GOT3 (cell line): Measurements from ENCODE around the gene SEMA4G.
A peak's percentile ranks its signal among the peaks of the same experiment; 100 is the strongest.
"Not testable (repeated sequence)": the region's sequence is repeated elsewhere in the genome, so short reads cannot be mapped to it uniquely, and the experiment has no call there.

Experiments used
- DNase-seq: peaks from one replicate; lab custom pipeline; 2025; ENCODE audit warnings: mixed read lengths; lab: John Stamatoyannopoulos, UW

SEMA4G gene

DNA sequence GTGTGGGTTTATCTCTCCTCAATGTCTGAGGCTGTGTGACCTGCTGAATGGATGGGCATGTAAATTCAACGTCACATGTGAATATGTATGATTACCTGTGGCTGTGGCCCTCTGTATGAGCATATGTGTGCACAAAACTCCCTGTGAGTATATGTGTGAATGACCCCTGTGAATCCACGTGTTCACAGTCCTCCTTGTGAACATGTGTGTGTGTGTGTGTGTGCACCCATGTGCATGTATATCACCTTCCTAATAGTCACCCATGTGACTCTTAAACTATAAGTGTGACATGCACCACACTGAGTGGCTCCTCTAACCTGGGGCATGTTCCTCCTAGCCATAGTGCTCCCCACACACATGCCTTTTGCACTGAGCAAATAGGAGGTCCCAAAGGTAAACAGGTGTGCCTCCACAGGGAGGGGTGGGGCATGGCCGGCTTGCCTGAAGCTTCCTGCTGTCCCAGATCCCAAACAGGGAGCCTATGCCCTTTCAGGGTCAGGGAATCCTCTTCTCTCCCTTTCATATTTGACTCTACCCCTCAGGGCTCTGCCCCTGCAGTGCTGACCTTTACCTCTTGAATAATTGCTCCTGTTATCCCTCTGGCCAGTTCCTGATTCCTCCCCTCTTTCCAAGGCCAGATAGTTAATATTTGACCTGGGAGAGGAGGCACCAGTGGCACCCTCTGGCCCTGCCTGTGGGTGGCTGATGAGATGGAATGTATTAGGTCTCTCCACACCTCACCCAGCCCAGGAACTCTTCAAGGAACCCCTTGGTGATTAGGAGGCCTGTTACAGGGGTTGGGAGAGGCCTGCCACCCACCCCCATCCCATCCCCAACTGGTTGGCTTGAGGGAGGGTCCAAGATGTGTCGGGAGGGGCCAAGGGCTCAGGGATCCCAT, 1.9 kb downstream of the SEMA4G start:
- no peak for DNase-seq

- no peak for DNase-seq
Observed at GRCh38 chr10:100972115-100972903, 3.0 kb downstream of the SEMA4G start.

GRCh38 chr10:100972904-100973535, 3.7 kb downstream of the SEMA4G start:
- no peak for DNase-seq

- DNase-seq = not testable (repeated sequence)
Observed at GRCh38 chr10:100975397-100975796, 6.1 kb downstream of the SEMA4G start.

DNA sequence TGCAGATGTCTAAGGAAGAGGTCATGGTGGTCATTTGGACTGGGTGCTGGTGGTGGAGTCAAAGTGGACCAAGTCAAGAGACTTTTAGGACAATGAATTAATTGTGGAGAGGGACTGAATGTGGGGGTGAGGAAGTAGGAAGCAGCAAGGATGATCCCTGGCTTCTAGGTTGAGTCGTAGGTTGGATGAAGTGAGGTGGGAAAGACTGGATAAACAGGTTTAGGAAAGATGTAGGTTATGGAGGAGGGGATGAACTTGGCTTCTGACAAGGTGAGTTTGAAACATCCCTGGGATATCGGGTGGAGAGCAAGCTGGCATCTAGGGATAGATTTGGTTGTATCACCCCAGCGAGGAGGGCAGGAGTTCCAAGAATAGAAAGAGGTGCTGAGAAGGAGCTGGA, 7.6 kb downstream of the SEMA4G start:
- DNase-seq = no peak

GRCh38 chr10:100977436-100977835, 8.1 kb downstream of the SEMA4G start:
- DNase-seq = no peak

GRCh38 chr10:100978121-100978900, 9.0 kb downstream of the SEMA4G start:
- DNase-seq = no peak

- no peak for DNase-seq
Observed at GRCh38 chr10:100978901-100979195, 9.5 kb downstream of the SEMA4G start.

GRCh38 chr10:100979791-100980272, 10.5 kb downstream of the SEMA4G start:
- DNase-seq = no peak

DNA sequence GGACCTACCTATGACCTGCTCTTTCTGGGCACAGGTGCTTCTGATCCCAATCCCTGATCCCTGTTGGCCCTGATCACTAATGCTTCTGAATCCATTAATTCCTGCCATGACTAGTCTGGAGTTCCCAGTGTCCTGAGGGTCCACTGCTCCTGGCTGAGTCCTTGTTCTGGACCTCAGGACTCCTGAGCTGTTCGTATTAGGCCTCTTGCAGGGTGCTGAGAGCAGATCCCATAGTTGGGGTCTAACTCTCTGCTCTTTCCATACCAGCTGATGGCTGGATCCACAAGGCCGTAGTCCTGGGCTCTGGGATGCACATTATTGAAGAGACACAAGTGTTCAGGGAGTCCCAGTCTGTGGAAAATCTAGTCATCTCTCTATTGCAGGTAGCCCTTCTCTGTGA, 11.0 kb downstream of the SEMA4G start:
- DNase-seq = no peak

- DNase-seq = no peak
Observed at GRCh38 chr10:100980711-100981110, 11.4 kb downstream of the SEMA4G start.

DNA sequence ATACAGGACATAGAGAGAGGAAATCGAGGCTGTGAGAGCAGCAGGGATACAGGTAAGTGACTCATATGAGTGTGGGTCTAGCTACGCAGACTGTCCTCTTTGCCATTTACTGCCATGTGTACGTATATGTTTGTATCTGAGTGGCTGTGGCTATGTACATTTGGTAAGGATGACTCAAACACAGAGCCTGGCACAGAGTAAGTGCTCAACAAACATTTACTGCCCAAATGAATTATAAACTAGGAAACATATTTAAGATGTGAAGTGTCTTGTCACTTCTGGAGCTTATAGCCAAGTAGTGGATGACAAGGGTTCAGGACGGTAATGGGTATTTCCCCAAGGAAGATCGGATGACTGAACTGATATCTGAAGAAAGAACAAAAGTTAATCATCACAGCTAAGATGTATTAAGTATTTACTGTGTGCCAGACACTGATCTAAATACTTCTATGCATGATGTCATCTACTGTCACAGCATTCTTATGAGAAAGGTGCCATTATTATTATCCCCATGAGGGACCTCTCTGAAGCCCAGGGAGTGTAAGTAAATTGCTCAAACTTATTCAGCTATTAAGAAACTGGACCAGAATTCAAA, 12.0 kb downstream of the SEMA4G start:
- no peak for DNase-seq

DNA sequence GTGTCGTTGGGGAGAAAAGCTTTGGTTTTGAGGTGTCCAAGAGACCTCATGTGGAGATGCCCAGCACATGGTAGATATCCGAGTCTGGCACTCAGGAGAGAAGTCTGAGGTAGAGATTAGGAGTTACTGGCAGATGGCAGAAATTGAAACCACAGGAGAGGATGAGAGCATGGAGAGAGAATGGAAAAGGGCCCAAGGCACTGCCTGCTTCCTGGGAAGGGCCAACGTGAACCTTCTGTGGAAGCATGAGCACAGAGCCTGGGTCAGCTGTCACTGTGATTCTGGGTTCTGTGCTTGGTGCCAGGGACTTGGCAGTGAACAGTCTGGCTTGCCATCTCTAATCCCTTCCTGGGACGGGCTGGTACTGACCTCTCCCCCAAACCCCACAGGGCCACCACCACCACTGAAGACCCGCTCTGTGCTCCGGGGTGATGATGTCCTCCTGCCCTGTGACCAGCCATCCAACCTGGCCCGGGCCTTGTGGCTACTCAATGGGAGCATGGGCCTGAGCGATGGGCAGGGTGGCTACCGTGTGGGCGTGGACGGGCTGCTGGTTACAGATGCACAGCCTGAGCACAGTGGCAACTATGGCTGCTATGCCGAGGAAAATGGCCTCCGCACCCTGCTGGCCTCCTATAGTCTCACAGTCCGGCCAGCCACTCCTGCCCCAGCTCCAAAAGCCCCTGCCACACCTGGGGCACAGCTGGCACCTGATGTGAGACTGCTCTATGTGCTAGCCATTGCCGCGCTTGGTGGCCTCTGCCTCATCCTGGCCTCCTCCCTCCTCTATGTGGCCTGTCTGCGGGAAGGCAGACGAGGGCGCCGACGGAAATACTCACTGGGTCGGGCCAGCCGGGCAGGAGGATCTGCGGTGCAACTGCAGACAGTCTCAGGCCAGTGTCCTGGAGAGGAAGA, 13.9 kb downstream of the SEMA4G start:
- DNase-seq = no peak

GRCh38 chr10:100983868-100984671, 14.8 kb downstream of the SEMA4G start:
- DNase-seq = no peak

DNA sequence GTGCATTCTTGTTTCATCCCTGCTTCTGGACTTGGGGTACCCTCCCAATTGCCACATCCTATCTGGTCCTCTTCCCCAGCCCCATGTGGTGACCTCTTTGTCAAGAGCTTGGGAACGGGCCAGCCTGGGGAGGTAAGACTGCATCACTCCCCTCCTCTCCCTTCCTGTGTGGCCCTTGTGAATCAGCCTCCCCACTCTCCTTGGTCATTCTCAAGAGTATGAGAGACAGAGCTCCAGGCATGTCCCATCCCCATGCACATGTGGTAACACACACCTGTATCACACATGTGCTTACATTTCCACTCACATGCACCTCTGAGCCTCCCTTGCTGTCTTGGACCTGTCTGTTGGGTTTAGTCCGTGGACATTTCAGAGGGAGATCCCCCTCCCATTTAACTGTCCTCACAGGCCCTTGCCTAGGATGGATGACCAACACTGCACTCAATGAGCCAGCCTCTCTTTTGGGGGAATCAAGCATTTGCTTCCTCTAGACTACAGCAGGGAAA, 15.4 kb downstream of the SEMA4G start:
- DNase-seq = no peak

- DNase-seq = no peak
Observed at GRCh38 chr10:100985336-100985735, 16.0 kb downstream of the SEMA4G start.

- no peak for DNase-seq
Observed at GRCh38 chr10:100986623-100986951, 17.3 kb downstream of the SEMA4G start.

GRCh38 chr10:100986952-100987684, 17.8 kb downstream of the SEMA4G start, which contains the start of the genes MRPL43 and TWNK:
TSS of gene MRPL43 (minus strand) at chr10:100987497. CDS start at chr10:100987443, 54 bp downstream.
TSS of gene TWNK (plus strand) at chr10:100987543. CDS start at chr10:100988211, 668 bp downstream.
- DNase-seq = peak; percentile 42

DNA sequence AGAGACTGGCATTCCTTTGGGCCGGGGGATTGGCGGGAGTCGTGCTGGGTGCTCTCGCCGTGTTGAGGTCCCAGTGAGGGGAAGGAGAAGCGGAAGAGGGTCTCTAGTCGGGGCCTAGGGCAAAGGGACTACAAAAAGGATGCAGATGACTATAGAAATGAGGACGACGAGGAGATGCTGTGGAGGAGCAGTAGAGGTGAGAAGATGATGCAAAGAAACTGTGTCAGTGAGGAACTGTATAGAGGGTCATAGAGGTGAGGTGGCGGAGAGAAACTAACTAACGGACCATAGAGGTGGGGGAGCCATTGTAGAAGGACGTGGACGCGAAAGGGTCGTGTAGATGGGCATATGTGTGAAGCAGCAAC, 18.4 kb downstream of the SEMA4G start:
- no peak for DNase-seq
